ENCODE measurements around the gene RBM10.

RBM10 gene

GRCh38 chrX:47210661-47211425, 65.8 kb downstream of the RBM10 start:
- in situ Hi-C loops (cut with HindIII; ENCODE audit: low sequenced_read_pairs) = no loop called here

GRCh38 chrX:47212381-47213293, 67.6 kb downstream of the RBM10 start:
- no peak for TF ChIP-seq CTCF (IDR thresholded peaks at IDR 0.05; ENCODE audit: low read depth, low read length)
- no peak overlapping the region for H3K4me3 ChIP-seq (ENCODE audit: low read depth, low read length)
- in situ Hi-C loops (cut with HindIII; ENCODE audit: low sequenced_read_pairs) = no loop called here
- no peak for DNase-seq (ENCODE audit: low read depth, low spot score)

More at GRCh38 chrX:47210661-47211425, 65.8 kb downstream of the RBM10 start:
- DNase-seq (ENCODE audit: low read depth, low spot score) = no peak
- TF ChIP-seq CTCF (IDR thresholded peaks at IDR 0.05; ENCODE audit: low read depth, low read length) = no peak
- H3K4me3 ChIP-seq (ENCODE audit: low read depth, low read length) = no peak overlapping the region

GRCh38 chrX:47214435-47215077, 69.5 kb downstream of the RBM10 start:
- in situ Hi-C loops (cut with HindIII; ENCODE audit: low sequenced_read_pairs) = no loop called here
- no peak for DNase-seq (ENCODE audit: low read depth, low spot score)
- H3K4me3 ChIP-seq (ENCODE audit: low read depth, low read length) = no peak overlapping the region
- no peak for TF ChIP-seq CTCF (IDR thresholded peaks at IDR 0.05; ENCODE audit: low read depth, low read length)

GRCh38 chrX:47215291-47215900, 70.4 kb downstream of the RBM10 start:
- TF ChIP-seq CTCF (IDR thresholded peaks at IDR 0.05; ENCODE audit: low read depth, low read length) = no peak
- H3K4me3 ChIP-seq (ENCODE audit: low read depth, low read length) = no peak overlapping the region
- no peak for DNase-seq (ENCODE audit: low read depth, low spot score)
- in situ Hi-C loops (cut with HindIII; ENCODE audit: low sequenced_read_pairs) = no loop called here

- DNase-seq (ENCODE audit: low read depth, low spot score) = no peak
- no peak for TF ChIP-seq CTCF (IDR thresholded peaks at IDR 0.05; ENCODE audit: low read depth, low read length)
- in situ Hi-C loops (cut with HindIII; ENCODE audit: low sequenced_read_pairs) = no loop called here
- no peak overlapping the region for H3K4me3 ChIP-seq (ENCODE audit: low read depth, low read length)
Observed at GRCh38 chrX:47216393-47216925, 71.4 kb downstream of the RBM10 start.

Data from astrocyte of the spinal cord (primary cell).